WTC11 (cell line): Measurements from ENCODE around the gene MAPK12. TPM values are rescaled to one million over a fixed set of nuclear protein-coding genes. Genes with fewer than 3 reads are reported as not detected.

ENCODE experiments used
- ATAC-seq: fragments of 200-7000 bp; cut with Tn5 transposase; 2 replicates; pipeline ENCODE4 v1.10.0; 2021; ENCODE audit warnings: mild to moderate bottlenecking, moderate library complexity
- CTCF ChIA-PET: fragments of 300-600 bp; sonication (Branson Sonifier 250); formaldehyde crosslinking; loops from one replicate; lab custom pipeline; 2021; ENCODE audit warnings: antibody characterized with exemption; lab: Charles Lee
- POLR2A ChIA-PET: fragments of 350-600 bp; sonication (Branson Sonifier 250); formaldehyde crosslinking; loops from one replicate; lab custom pipeline; 2021; ENCODE audit warnings: antibody characterized with exemption; lab: Charles Lee
- DNase-seq: peaks from one replicate; pipeline ENCODE4 v3.0.0; 2021; ENCODE audit warnings: low spot score
- H3K27ac Mint-ChIP-seq: 2 replicates; pipeline ENCODE4 v1.8.0; 2021; ENCODE audit warnings: mixed read lengths
- H3K27me3 Mint-ChIP-seq: 2 replicates; pipeline ENCODE4 v1.8.0; 2021; ENCODE audit warnings: low read depth, mild to moderate bottlenecking, moderate library complexity, mixed read lengths
- H3K36me3 Mint-ChIP-seq: 2 replicates; pipeline ENCODE4 v1.8.0; 2021; ENCODE audit warnings: mixed read lengths
- H3K4me1 Mint-ChIP-seq: 2 replicates; pipeline ENCODE4 v1.8.0; 2022; ENCODE audit warnings: mixed read lengths
- H3K4me3 Mint-ChIP-seq: 2 replicates; pipeline ENCODE4 v1.8.0; 2021; ENCODE audit warnings: mild to moderate bottlenecking, moderate library complexity, mixed read lengths
- H3K9me3 Mint-ChIP-seq: 2 replicates; pipeline ENCODE4 v1.8.0; 2021; ENCODE audit warnings: mixed read lengths
- AFF4 ChIP-seq: sonication (generic); formaldehyde crosslinking; IDR thresholded peaks from 2 replicates; pipeline ENCODE4 v1.8.1; 2023; ENCODE audit warnings: mild to moderate bottlenecking, missing genetic modification reagents, borderline replicate concordance
- ATF3 ChIP-seq: sonication (generic); formaldehyde crosslinking; conservative IDR thresholded peaks from 2 replicates; pipeline ENCODE4 v1.8.1; 2022; ENCODE audit warnings: mild to moderate bottlenecking, missing genetic modification reagents
- CDX4 ChIP-seq: fragments of 250-450 bp; sonication (Bioruptor Pico); IDR thresholded peaks from 2 replicates; pipeline ENCODE4 v1.9.0; 2021; ENCODE audit warnings: moderate library complexity, mild to moderate bottlenecking, inconsistent platforms, borderline replicate concordance
- E2F1 ChIP-seq: sonication (generic); formaldehyde crosslinking; IDR thresholded peaks from 2 replicates; pipeline ENCODE4 v1.8.0; 2022; ENCODE audit warnings: mild to moderate bottlenecking, missing genetic modification reagents
- KAT7 ChIP-seq: sonication (generic); formaldehyde crosslinking; IDR thresholded peaks from 2 replicates; pipeline ENCODE4 v1.8.1; 2023; ENCODE audit warnings: missing genetic modification reagents, mild to moderate bottlenecking, borderline replicate concordance
- MAX ChIP-seq: sonication (generic); formaldehyde crosslinking; IDR thresholded peaks from 2 replicates; pipeline ENCODE4 v1.8.0; 2022; ENCODE audit warnings: mild to moderate bottlenecking, missing genetic modification reagents
- NR3C1 ChIP-seq: sonication (generic); formaldehyde crosslinking; conservative IDR thresholded peaks from 2 replicates; pipeline ENCODE4 v1.8.1; 2023; ENCODE audit warnings: low read depth, mild to moderate bottlenecking, missing genetic modification reagents
- RELA ChIP-seq: sonication (generic); formaldehyde crosslinking; IDR thresholded peaks from 2 replicates; pipeline ENCODE4 v1.8.1; 2022; ENCODE audit warnings: missing genetic modification reagents, mild to moderate bottlenecking, borderline replicate concordance
- USF2 ChIP-seq: sonication (generic); formaldehyde crosslinking; IDR thresholded peaks from 2 replicates; pipeline ENCODE4 v1.8.1; 2023; ENCODE audit warnings: mild to moderate bottlenecking, missing genetic modification reagents, moderate library complexity
- ZNF138 ChIP-seq: sonication (generic); formaldehyde crosslinking; conservative IDR thresholded peaks from 2 replicates; pipeline ENCODE4 v1.8.1; 2022; ENCODE audit warnings: mild to moderate bottlenecking, moderate library complexity, missing genetic modification reagents
- ZNF219 ChIP-seq: sonication (generic); formaldehyde crosslinking; IDR thresholded peaks from 2 replicates; pipeline ENCODE4 v1.8.0; 2023; ENCODE audit warnings: missing genetic modification reagents, mild to moderate bottlenecking, borderline replicate concordance
- total RNA-seq: library from RNA; stranded (reverse); gene quantifications from 3 replicates; pipeline ENCODE4 v1.2.3, GENCODE V29; 2021

MAPK12 gene
- total RNA-seq, 1 experiment from 2014 or later = 31.0 TPM

- Mint-ChIP-seq H3K27me3 (peaks cover 14% of the 10 kb centered on the region), H3K4me3 (peak overlapping the region; percentile 54), H3K36me3 (no peaks in the 10 kb centered on the region), H3K27ac (no peak overlapping the region), H3K9me3 (no peaks in the 10 kb centered on the region), H3K4me1 (peaks cover 8% of the 10 kb centered on the region)
- no peak for TF ChIP-seq E2F1
- no peak for TF ChIP-seq AFF4
- TF ChIP-seq RELA (CRISPR knock-in tag) = no peak
- no peak for TF ChIP-seq ZNF219 (CRISPR knock-in tag)
- TF ChIP-seq ATF3 (CRISPR knock-in tag) = no peak
- no peak for TF ChIP-seq MAX (CRISPR knock-in tag)
- DNase-seq = no peak
- ChIA-PET CTCF (interaction anchor here (1.2 to 3.7 kb wide), 5 partner anchors 9 to 66 kb away, joined by 5 to 21 read pairs (median 6); partner anchors contain the start of genes DENND6B and HDAC10), POLR2A (no interaction called here)
- no peak for ATAC-seq
Measured at GRCh38 chr22:50260434-50260800, 1.1 kb downstream of the MAPK12 start.

- ATAC-seq (no peak), DNase-seq (no peak)
- ChIA-PET POLR2A (no interaction called here), CTCF (interaction anchor here (0.6 to 1.0 kb wide), 2 partner anchors 8 to 66 kb away, joined by 3 read pairs; no protein-coding TSS in a partner anchor)
- H3K27me3 Mint-ChIP-seq = peaks cover 9% of the 10 kb centered on the region
- H3K4me3 Mint-ChIP-seq = no peak overlapping the region; the same call in 1 of the 2 replicates
- H3K9me3 Mint-ChIP-seq = no peaks in the 10 kb centered on the region
- no peak overlapping the region for H3K27ac Mint-ChIP-seq
- peaks cover 8% of the 10 kb centered on the region for H3K4me1 Mint-ChIP-seq
- no peak for TF ChIP-seq ZNF138
- no peak for TF ChIP-seq CDX4 (CRISPR knock-in tag)
- H3K36me3 Mint-ChIP-seq = no peaks in the 10 kb centered on the region
Measured at GRCh38 chr22:50259302-50259701, 2.2 kb downstream of the MAPK12 start.

- H3K27me3 Mint-ChIP-seq = peaks cover 9% of the 10 kb centered on the region
- POLR2A ChIA-PET = no interaction called here
- TF ChIP-seq NR3C1 (CRISPR knock-in tag) = no peak
- 0 out of 2 replicates have a peak, but pooled peaks have one; percentile 13 for TF ChIP-seq USF2
- TF ChIP-seq KAT7 (CRISPR knock-in tag) = no peak
- TF ChIP-seq, all 79 proteins: peak for 1
- H3K4me3 Mint-ChIP-seq = no peak overlapping the region
- no peaks in the 10 kb centered on the region for H3K36me3 Mint-ChIP-seq
- peaks cover 8% of the 10 kb centered on the region for H3K4me1 Mint-ChIP-seq
- CTCF ChIA-PET = interaction anchor here (0.6 to 1.0 kb wide), 2 partner anchors 9 to 66 kb away, joined by 3 read pairs; no protein-coding TSS in a partner anchor
- H3K9me3 Mint-ChIP-seq = no peaks in the 10 kb centered on the region
- DNase-seq (no peak), ATAC-seq (no peak)
- no peak overlapping the region for H3K27ac Mint-ChIP-seq
Measured at GRCh38 chr22:50258361-50259292, 2.9 kb downstream of the MAPK12 start.
